PFSK-1 (cell line): ENCODE measurements around the gene CELF1.

ENCODE experiments used
- FOXP2 ChIP-seq: optimal IDR thresholded peaks from 2 replicates; pipeline ENCODE3; 2011; ENCODE audit warnings: borderline replicate concordance, control low read depth, inconsistent platforms; ENCODE audit not compliant: insufficient read depth; ENCODE audit errors: extremely low read length, extremely low read depth
- POLR2AphosphoS5 ChIP-seq: IDR thresholded peaks from 2 replicates; pipeline ENCODE4 v1.6.1; 2012; ENCODE audit warnings: low read depth, mild to moderate bottlenecking, control low read depth, low read length, moderate library complexity
- REST ChIP-seq, 2 experiments: IDR thresholded peaks; 2 replicates each; pipeline versions ENCODE4 v1.6.1 to v1.8.0; 2011 to 2012; ENCODE audit warnings: low read depth in 2 of 2, low read length in 2 of 2, control low read depth in 1 of 2, inconsistent platforms in 1 of 2, mild to moderate bottlenecking in 1 of 2, moderate library complexity in 1 of 2; ENCODE audit not compliant: insufficient read depth in 1 of 2
- SIN3A ChIP-seq: IDR thresholded peaks from 2 replicates; pipeline ENCODE4 v1.6.1; 2012; ENCODE audit warnings: mild to moderate bottlenecking, low read length, moderate library complexity, borderline replicate concordance; ENCODE audit not compliant: insufficient read depth
- TAF1 ChIP-seq: IDR thresholded peaks from 2 replicates; pipeline ENCODE4 v1.6.1; 2012; ENCODE audit warnings: low read length, control low read depth, borderline replicate concordance; ENCODE audit not compliant: insufficient read depth

CELF1 gene

GRCh38 chr11:47532597-47533213 lies 20.2 kb downstream of the CELF1 start:
- no peak for TF ChIP-seq TAF1

- TF ChIP-seq SIN3A (no peak), POLR2AphosphoS5 (no peak), TAF1 (no peak), FOXP2 (no peak), REST (IDR thresholded peaks at IDR 0.05; ENCODE audit: insufficient read depth in 1 of 2, low read depth in 2 of 2, low read length in 2 of 2) (no peak)
These were observed 21.3 kb downstream of the CELF1 start for GRCh38 chr11:47531666-47532065.

- TF ChIP-seq POLR2AphosphoS5 (no peak), REST (IDR thresholded peaks at IDR 0.05; ENCODE audit: insufficient read depth in 1 of 2, low read depth in 2 of 2, low read length in 2 of 2) (no peak)
These were observed 23.0 kb downstream of the CELF1 start for GRCh38 chr11:47529951-47530350.

GRCh38 chr11:47527186-47527585 lies 25.7 kb downstream of the CELF1 start:
- no peak for TF ChIP-seq SIN3A
- TF ChIP-seq FOXP2, result no peak
- no peak for TF ChIP-seq POLR2AphosphoS5
- no peak for TF ChIP-seq REST (IDR thresholded peaks at IDR 0.05; ENCODE audit: insufficient read depth in 1 of 2, low read depth in 2 of 2, low read length in 2 of 2)
- no peak for TF ChIP-seq TAF1

- TF ChIP-seq POLR2AphosphoS5 (no peak), REST (IDR thresholded peaks at IDR 0.05; ENCODE audit: insufficient read depth in 1 of 2, low read depth in 2 of 2, low read length in 2 of 2) (no peak)
These were observed 28.5 kb downstream of the CELF1 start for GRCh38 chr11:47524291-47524874.
